ENCODE results near the gene MYO18B.
A peak's percentile ranks its signal among the peaks of the same experiment; 100 is the strongest.

MYO18B gene

GRCh38 chr22:25847451-25847850 lies 105.5 kb downstream of the MYO18B start:
- no peak for DNase-seq

GRCh38 chr22:25848954-25849353 lies 107.0 kb downstream of the MYO18B start:
- no peak for DNase-seq

- no peak for DNase-seq
Measured at GRCh38 chr22:25849522-25849921, 107.5 kb downstream of the MYO18B start.

- DNase-seq, result no peak
Measured at GRCh38 chr22:25852223-25852622, 110.2 kb downstream of the MYO18B start.

GRCh38 chr22:25853078-25853477 lies 111.1 kb downstream of the MYO18B start:
- DNase-seq, result no peak

- no peak for DNase-seq
Measured at GRCh38 chr22:25853501-25854284, 111.7 kb downstream of the MYO18B start.

GRCh38 chr22:25869771-25870170 lies 127.8 kb downstream of the MYO18B start:
- no peak for DNase-seq

GRCh38 chr22:25874327-25874726 lies 132.3 kb downstream of the MYO18B start:
- no peak for DNase-seq

GRCh38 chr22:25875461-25875860 lies 133.5 kb downstream of the MYO18B start:
- no peak for DNase-seq

GRCh38 chr22:25876871-25877270 lies 134.9 kb downstream of the MYO18B start:
- peak in 1 of 56 donors; percentile 1 for DNase-seq

GRCh38 chr22:25878933-25879332 lies 136.9 kb downstream of the MYO18B start:
- DNase-seq, result no peak

- DNase-seq, result no peak
Measured at GRCh38 chr22:25880524-25880923, 138.5 kb downstream of the MYO18B start.

GRCh38 chr22:25881210-25881755 lies 139.3 kb downstream of the MYO18B start:
- no peak for DNase-seq

- DNase-seq, result no peak
Measured at GRCh38 chr22:25882360-25882759, 140.4 kb downstream of the MYO18B start.

GRCh38 chr22:25883482-25884033 lies 141.6 kb downstream of the MYO18B start:
- no peak for DNase-seq

GRCh38 chr22:25884121-25884520 lies 142.1 kb downstream of the MYO18B start:
- no peak for DNase-seq

GRCh38 chr22:25888399-25889054 lies 146.5 kb downstream of the MYO18B start:
- DNase-seq, result no peak

- DNase-seq, result no peak
Measured at GRCh38 chr22:25890651-25891050, 148.7 kb downstream of the MYO18B start.

GRCh38 chr22:25892678-25893077 lies 150.7 kb downstream of the MYO18B start:
- peak in 1 of 56 donors; percentile 3 for DNase-seq

- no peak for DNase-seq
Measured at GRCh38 chr22:25895678-25896077, 153.7 kb downstream of the MYO18B start.

GRCh38 chr22:25896098-25896497 lies 154.1 kb downstream of the MYO18B start:
- no peak for DNase-seq

- DNase-seq, result no peak
Measured at GRCh38 chr22:25896592-25896991, 154.6 kb downstream of the MYO18B start.
